Mucosa of gallbladder (tissue), 1 donor: ENCODE data around the gene SMG9. TPM values are rescaled to one million over a fixed set of nuclear protein-coding genes. Genes with fewer than 3 reads are reported as not detected.
A peak's percentile ranks its signal among the peaks of the same experiment; 100 is the strongest.

Experiments
- DNase-seq: peaks from one replicate; pipeline ENCODE4 v3.0.0-alpha.2; 2020; ENCODE audit warnings: low spot score
- total RNA-seq: library from RNA; stranded (reverse); gene quantifications from one replicate; pipeline ENCODE4 v1.2.1, GENCODE V29; 2021
- donor health status: DM: no; HTN: no; CAD: no.

SMG9 gene
- total RNA-seq, 1 donor from 2014 or later = 71.4 TPM

- DNase-seq = no peak
Measured at GRCh38 chr19:43723588-43723987, 31.2 kb downstream of the SMG9 start.

DNA sequence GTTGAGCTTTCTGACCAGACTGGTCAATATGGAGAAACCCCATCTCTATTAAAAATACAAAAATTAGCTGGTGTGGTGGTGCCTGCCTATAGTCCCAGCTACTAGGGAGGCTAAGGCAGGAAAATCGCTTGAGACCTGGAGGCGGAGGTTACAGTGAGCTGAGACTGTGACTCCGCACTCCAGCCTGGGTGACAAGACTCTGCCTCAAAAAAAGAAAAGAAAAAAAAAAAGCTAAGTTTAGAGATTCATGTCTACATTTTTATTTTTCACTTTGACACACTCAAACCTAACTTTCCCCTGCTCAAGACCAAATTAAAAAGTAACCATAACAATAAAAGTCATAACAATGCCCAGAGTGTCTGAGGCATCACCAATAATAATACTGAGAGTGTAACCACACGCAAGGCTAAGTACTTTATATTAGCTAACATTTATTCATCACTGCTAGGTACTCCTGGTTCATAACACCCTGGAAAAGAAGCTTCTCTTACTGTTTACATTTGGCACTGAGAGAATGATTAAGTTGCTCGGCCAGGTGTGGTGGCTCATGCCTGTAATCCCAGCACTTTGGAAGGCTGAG is 33.2 kb downstream of the SMG9 start:
- DNase-seq = no peak

GRCh38 chr19:43720936-43721335 is 33.8 kb downstream of the SMG9 start:
- DNase-seq = no peak

- DNase-seq = no peak
Measured at GRCh38 chr19:43719918-43720317, 34.8 kb downstream of the SMG9 start.

DNA sequence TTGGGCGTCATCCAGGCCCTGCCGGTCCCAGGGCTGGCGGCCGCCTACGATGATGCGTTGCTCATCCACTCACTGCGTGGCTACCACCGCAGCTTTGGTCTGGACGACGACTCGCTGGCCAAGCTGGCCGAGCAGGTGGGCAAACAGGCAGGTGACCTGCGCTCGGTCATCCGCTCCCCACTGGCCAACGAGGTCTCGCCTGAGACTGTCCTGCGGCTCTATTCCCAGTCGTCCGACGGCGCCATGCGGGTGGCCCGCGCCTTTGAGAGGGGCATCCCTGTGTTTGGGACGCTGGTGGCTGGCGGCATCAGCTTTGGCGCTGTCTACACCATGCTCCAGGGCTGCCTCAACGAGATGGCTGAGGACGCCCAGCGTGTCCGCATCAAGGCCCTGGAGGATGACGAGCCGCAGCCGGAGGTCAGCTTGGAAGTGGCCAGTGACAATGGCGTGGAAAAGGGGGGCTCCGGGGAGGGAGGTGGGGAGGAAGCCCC is 35.3 kb downstream of the SMG9 start:
- DNase-seq = no peak

GRCh38 chr19:43718627-43719377 is 36.0 kb downstream of the SMG9 start:
- no peak for DNase-seq

GRCh38 chr19:43715776-43716175 is 39.0 kb downstream of the SMG9 start, which contains the start of gene IRGC:
Gene IRGC (plus strand): TSS chr19:43716076. CDS start chr19:43718559, 2,483 bp downstream.
- no peak for DNase-seq

DNA sequence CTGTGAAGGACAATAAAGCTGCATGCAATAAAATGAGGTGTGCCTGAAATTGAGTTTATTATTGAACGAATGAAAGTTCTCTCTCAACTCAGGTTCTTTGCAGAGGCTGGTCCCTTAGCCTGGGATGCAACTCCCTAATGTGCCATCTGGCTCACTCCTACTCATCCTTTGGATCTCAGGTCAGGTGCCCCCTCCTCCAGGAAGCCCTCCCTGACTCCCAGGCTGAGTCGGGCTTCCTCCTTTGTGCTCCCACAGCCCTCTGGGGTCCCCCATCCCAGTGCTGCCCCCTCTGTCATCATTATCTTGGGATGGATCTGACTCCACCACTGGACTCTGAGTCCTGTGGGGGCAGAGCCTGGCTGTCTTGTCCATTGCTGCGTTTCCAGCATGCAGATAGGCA is 41.6 kb downstream of the SMG9 start:
- DNase-seq = no peak

DNA sequence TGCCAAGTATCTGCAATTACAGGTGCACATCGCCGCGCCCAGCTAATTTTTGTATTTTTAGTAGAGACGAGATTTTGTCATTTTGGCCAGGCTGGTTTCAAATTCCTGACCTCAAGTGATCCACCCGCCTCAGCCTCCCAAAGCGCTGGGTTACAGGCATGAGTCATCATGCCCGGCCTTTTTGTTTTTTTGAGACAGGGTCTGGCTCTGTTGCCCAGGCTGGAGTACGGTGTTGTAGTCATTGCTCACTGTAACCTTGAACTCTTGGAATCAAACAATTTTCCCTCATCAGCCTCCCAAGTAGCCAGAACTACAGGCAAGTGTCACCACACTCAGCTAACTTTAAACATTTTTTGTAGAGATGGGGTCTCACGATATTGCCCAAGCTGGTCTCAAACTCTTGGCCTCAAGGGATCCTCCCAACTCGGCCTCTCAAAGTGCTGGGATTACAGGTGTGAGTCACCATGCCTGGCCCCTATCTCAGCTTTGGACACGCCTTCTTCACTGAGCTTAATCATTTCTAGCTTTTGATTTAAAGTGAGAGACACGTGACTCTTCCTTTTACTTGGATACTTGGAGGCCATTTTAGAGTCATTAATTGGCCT is 42.9 kb downstream of the SMG9 start:
- no peak for DNase-seq

DNA sequence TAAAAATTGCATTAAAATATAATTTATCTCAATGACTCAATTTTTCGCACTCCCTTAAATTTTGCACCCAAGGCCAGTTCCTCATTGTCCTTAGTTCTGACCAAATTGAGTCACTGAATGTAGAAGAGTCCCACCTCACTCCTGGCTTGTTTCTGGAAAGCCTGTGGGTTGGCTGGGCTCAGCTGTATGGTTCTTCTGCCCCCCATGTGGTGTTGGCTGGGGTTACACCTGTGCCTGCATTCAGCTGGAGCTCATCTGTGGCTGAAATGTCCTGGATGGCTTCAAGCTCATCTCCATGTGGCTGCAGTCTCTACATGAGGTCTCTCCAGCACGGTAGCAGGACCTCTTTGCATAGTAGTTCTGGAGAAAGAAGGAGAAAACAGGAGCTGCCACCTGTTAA is 46.0 kb downstream of the SMG9 start:
- DNase-seq = no peak

DNA sequence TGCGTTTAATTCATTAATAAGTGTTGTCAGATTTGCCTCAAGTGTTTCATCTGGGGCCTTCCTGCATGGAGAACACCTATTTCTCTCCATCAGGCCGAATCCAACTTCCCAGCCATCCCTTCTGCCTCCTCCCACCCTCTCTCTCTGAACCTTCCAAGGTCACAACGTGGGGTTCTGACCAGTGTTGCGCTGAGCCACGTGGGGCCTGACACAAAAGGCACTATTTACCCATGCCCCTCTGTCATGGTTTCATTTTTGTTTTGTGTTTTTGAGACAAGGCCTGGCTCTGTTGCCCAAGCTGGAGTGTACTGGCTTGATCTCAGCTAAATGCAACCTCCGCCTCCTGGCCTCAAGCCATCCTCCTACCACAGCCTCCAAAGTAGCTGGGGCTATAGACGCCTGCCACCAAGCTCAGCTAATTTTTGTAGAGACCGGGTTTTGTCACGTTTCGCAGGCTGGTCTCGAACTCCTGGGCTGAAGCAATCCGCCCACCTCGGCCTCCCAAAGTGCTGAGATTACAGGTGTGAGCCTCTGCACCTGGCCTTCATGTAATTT is 47.5 kb downstream of the SMG9 start:
- DNase-seq = no peak

DNA sequence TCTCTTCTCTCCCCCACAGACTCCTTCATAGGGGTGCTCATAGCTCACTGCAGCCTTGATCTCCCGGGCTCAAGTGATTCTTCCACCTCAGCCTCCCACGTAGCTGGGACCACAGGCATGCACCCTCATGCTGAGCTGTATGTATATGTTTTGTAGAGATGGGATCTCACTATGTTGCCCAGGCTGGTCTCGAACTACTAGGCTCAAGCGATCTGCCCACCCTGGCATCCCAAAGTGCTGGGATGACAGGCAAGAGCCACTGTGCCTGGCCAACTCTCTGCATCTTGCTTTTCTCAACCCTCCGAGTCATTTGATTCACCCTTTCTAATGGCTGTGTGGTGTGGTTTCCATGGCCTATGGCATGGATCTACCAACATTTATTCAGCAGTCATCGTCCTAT is 49.0 kb downstream of the SMG9 start:
- no peak for DNase-seq

GRCh38 chr19:43704002-43704705 is 50.6 kb downstream of the SMG9 start:
- DNase-seq = no peak

DNA sequence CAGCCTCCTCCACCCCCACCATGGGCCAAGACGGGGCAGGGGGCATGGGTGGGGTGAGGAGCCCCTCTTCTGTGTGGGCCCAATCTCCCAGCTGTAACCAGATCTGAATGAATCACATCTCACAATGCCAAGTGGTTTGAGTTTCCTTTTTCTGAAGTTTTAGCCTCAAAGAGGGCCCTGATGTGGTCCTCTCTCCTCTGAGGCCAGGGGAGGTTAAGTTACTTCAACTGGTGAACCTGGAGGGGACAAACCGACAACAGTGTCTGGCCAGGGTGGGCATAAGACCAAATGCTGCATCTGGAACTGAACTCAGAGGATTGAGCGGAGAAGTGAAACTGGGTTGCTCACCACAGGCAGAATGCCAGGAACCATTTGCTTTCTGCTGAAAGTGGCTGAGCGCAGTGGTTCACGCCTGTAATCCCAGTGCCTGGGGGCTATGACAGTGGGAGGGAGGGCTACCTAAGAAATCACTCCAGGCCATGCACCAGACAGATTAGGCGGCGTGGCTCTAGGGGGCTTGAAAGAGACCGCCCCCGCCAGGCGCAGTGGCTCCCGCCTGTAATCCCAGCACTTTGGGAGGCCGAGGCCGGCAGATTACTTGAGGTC is 54.3 kb downstream of the SMG9 start:
- DNase-seq = peak; percentile 60

DNA sequence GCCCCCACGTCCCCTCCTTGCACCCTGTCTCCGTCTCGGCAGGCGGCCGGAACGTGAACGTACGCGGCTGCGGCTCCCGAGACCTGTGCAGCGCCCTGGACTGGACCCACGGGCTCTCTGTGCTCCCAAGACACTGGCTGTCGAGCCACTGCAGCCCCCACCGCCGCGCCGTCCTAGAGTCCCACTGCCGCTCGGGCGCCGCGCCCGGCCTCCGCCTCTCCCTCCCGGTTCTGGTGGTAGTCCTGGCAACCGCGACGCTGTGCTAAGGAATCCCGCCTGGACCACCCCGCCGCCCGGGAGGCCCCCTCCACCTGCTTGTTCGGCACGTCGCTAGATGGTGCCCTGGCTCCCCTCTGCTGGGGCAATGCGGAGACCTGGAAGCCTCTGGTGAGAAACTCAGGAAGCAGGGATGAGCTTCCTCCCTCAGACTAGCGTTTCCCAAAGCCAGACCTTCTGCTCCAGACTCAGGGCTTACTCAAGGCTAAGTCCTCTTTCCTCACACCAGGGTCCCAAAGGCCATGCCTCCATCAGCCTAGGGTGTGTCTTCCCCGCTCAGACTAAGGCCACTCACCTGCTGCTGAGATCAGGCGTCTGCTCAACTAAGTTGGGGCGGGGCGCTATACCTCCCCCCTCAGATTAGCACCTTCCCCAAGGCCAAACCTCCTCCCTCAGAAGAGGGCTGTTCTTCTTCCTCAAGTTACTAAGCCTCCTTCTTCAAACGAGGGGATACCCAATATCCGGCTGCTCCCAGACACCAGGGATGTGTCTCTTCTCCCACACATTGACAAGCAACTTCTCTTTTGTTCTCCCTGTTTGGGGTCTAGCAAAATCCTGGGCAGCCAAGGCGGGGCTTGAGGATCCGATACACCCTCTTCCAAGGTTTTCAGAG is 55.0 kb downstream of the SMG9 start:
- no peak for DNase-seq

- DNase-seq = no peak
Measured at GRCh38 chr19:43697295-43697694, 57.5 kb downstream of the SMG9 start.

DNA sequence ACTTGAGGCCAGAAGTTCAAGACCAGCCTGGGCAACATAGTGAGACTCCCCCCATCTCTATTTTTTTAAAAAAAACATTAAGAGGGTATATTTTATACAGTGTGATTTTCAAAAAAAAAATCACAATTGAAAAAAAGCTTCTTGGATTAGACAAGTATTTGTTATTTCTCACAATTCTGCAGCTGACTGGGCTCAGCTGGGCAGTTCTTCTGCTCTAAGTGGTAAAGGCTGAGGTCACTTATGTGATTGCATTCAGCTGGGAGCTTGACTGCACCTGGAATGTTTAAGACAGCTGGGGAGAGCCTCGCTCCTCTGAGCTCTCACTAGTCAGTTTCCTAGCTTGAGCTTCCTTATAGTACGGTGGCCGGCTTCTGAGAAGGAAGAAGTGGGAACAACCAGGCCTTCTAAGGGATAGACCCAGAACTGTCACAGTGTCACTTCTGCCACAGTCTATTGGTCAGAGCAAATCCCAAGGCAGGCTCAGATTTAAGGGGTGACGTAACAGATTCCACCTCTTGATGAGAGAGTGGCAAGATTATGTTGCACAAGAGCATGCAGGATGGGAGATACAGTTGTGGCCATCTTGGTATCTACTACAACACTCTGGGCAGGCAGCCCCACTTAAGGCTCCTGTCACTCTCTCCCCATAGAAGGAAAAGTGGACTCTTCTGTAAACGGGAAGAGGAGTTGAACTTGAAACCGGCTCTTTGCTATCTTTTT is 58.6 kb downstream of the SMG9 start:
- DNase-seq = no peak

GRCh38 chr19:43694553-43694952 is 60.2 kb downstream of the SMG9 start:
- no peak for DNase-seq

GRCh38 chr19:43692877-43693276 is 61.9 kb downstream of the SMG9 start:
- no peak for DNase-seq

- DNase-seq = no peak
Measured at GRCh38 chr19:43692385-43692784, 62.4 kb downstream of the SMG9 start.
